Measurements from ENCODE around the gene FRYL.
"Not testable (repeated sequence)": the region's sequence is repeated elsewhere in the genome, so short reads cannot be mapped to it uniquely, and the experiment has no call there.

Gene FRYL

GRCh38 chr4:48653217-48654014 lies 126.7 kb downstream of the FRYL start:
- peak; percentile 50 for DNase-seq

- DNase-seq = peak; percentile 82
Measured at GRCh38 chr4:48651914-48652313, 128.2 kb downstream of the FRYL start.

DNA sequence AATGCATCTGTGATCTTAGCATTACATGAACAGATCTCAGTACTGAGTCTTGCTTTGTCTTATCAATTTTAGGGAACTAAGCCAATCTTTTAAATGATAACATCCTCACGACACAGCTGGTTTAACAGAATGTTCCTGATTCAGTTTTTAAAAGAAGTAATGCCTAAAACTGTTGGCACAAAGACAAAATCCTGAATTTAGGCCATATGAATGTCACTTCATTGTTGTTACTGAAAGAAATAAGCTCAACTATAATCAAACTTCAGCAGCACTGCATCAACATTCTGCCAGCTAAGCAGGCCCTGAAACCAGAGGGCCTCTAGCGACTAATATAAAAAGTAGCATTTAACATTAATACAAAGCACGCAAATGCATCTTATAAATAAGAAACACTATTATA lies 130.6 kb downstream of the FRYL start:
- no peak for DNase-seq

GRCh38 chr4:48645225-48645794 lies 134.8 kb downstream of the FRYL start:
- DNase-seq = no peak

GRCh38 chr4:48642421-48643374 lies 137.4 kb downstream of the FRYL start:
- DNase-seq = no peak

- no peak for DNase-seq
Measured at GRCh38 chr4:48641401-48641800, 138.7 kb downstream of the FRYL start.

DNA sequence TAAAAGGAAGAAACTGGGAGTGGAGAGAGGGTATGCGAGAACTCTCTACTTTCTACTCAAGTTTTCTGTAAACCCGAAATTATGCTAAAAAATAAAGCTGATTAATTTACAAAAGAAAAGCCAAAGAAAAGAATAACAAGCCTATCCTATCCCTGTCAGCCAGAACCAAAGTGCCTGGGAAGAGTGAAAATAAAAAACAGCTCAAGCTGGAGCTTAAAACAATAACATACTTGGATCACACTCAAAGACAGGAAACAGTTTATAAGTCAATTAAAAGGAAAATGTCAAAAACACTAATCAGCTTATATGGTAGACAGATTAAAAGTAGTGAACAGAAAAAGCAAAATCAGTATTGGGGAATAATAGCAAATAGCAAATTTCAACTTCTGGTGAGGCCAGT lies 139.4 kb downstream of the FRYL start:
- no peak for DNase-seq

DNA sequence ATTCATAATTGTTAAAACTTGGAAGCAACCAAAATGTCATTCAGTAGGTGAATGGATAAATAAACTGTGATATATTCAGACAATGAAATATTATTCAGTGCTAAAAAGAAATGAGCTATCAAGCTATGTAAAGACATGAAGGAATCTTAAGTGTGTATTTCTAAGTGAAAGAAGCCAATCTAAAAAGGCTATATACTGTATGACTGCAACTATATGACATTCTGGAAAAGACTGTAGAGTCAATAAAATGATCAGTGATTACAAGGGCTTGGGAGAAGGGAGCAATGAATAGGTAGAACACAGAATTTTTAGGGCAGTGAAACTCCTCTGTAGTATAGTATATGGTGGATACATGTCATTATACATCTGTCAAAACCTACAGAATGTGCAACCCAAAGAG lies 139.9 kb downstream of the FRYL start:
- no peak for DNase-seq

- DNase-seq = peak; percentile 29
Measured at GRCh38 chr4:48639807-48640206, 140.3 kb downstream of the FRYL start.

- DNase-seq = not testable (repeated sequence)
Measured at GRCh38 chr4:48638586-48638985, 141.5 kb downstream of the FRYL start.

DNA sequence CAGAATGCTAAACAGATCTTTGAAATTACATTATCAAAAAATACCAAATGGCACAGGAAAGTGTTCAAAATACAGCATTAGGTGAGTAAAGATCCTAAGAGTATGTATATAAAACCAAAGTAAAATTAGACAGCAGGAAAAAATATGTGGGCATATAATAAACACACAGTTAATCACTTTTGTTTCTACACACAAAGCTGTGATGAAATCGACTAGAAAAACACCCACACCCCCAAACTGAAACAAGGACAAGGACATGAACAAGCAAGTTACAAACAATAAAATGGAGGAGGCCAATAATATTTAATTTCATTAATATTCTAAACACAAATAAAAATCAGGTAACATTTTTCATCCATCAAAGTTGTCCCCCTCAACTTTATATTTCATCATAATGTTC lies 143.2 kb downstream of the FRYL start:
- DNase-seq = no peak

DNA sequence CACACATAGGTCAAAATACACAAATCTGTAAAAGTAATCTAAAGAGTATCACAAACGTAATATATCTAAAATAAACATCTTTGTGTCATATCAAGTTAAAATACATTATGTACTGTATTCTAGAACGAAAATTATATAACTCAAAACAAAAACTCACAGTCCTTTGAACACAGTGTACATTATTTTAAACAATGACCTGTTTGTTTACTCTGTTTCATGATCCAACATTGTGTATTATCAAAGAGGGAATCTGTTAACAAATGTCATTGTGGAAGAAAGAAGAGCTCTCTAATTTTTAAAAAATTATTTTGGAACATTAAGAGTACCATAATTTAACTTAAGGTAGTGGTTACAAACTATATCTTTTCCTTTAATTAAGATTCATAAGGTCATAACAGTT lies 144.1 kb downstream of the FRYL start:
- DNase-seq = no peak

- DNase-seq = peak; percentile 47
Measured at GRCh38 chr4:48635310-48635709, 144.8 kb downstream of the FRYL start.

DNA sequence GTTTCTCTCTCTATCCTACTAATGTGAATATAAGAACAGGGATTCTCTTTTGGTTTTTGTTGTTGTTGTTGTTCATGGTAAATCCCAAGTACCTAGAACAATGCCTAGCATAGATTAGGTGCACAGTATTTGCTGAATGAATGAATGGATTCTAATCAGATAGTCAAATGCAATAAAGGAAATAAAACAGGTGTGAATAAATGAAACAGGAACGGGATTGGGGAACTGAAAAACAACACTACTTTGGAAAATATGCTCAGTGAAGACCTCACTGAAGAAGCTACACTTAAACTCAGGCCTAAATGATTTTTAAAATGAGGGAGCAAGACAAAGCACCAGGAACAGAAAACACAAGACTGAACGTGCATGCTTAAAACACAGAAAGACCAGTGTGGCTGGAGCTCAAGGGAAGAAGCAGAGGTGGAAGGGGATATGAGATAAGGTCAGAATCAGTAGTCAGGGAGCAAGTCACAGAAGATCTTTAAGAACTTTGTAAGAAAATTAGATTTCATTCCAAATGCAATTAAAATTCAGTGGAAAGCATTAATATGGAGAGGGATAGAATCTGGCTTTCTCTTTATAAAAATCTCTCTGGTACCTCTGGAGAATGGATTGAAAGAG lies 145.3 kb downstream of the FRYL start:
- DNase-seq = no peak

DNA sequence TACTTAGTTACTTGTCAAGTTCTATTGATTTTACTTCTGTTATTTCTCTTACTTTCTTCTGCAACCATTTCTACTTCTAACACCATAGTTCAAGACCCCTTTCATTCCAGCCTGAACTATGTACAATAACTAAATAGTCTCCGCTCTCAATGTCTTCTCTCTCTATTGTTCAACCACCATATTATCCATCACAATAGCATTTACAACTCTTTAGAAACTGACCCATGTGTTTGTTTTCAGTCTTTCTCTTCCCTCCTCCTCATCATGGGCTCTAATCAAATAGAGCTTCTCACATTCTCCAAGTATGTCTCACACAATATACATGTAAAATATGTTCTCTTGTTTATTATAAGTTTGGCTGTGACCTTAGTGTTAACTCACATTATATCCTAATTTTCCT lies 146.4 kb downstream of the FRYL start:
- no peak for DNase-seq

GRCh38 chr4:48629458-48629857 lies 150.6 kb downstream of the FRYL start:
- DNase-seq = no peak

DNA sequence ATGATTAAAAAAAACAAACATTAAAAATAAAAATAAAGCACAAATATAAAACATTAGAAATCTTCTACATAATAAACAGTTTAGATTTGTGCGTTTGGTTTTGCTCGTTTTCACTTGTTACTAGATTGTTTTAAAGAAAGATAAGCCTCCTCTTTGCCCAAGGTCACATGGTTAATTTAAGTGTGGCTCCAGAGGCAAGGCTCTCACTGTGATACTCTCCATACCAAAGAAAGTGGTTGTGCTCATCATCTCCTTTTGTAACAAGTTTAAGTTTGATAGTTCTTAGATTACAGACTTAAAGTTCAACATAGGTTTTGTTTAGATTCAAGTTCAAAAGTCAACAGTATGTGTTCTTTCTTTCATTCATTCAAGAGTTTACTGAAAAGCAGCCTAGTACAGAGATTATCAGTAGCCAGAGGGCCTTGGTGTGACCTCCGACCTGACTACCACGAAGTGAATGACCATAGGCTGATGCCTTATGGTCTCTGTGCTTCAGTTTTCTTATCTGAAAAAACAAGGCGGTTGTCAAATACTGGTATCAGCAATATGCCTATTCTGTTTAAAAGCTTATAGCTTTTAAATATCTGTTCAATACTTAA lies 156.8 kb downstream of the FRYL start:
- DNase-seq = no peak

- DNase-seq = no peak
Measured at GRCh38 chr4:48620831-48621230, 159.2 kb downstream of the FRYL start.

GRCh38 chr4:48620093-48620492 lies 160.0 kb downstream of the FRYL start:
- no peak for DNase-seq

DNA sequence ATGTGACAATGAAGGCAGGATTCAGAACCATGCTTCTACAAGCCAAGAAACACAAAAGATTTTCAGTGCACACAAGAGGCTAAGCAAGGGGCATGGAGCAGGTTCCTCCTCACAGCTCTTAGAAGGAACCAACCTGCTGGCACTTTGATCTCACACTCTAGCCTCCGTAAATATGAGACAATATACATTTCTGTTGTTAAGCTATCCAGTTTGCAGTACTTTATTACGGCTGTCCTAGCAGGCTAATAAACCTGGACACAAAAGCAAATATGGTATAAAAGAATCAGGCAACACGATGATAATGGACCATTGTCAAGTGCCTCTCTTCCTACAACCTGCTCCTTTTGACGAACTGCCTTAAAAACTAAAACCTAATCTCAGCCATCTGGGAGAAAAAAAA lies 175.6 kb downstream of the FRYL start:
- DNase-seq = no peak

DNA sequence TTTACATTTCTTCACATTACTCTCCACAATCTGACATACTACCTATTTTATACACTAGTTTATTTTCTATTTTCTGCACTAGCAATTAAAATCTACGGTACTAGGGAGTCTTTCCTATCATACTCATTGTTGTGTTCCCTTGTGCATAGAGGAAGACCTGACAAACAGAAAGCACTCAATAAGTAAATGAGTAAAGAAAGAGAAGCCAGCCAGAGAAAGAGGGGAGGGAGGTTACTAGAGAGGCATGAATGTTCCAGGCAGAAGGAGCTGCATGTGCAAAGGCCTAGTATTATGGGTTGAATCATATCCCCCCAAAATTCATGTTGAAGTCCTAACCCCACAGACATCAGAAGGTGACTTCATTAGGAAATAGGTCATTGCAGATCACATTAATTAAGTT lies 176.0 kb downstream of the FRYL start:
- no peak for DNase-seq

- DNase-seq = no peak
Measured at GRCh38 chr4:48603366-48604003, 176.6 kb downstream of the FRYL start.

All from fibroblast of skin of abdomen (primary cell).